ENCODE results near the gene MAB21L4.

DNA sequence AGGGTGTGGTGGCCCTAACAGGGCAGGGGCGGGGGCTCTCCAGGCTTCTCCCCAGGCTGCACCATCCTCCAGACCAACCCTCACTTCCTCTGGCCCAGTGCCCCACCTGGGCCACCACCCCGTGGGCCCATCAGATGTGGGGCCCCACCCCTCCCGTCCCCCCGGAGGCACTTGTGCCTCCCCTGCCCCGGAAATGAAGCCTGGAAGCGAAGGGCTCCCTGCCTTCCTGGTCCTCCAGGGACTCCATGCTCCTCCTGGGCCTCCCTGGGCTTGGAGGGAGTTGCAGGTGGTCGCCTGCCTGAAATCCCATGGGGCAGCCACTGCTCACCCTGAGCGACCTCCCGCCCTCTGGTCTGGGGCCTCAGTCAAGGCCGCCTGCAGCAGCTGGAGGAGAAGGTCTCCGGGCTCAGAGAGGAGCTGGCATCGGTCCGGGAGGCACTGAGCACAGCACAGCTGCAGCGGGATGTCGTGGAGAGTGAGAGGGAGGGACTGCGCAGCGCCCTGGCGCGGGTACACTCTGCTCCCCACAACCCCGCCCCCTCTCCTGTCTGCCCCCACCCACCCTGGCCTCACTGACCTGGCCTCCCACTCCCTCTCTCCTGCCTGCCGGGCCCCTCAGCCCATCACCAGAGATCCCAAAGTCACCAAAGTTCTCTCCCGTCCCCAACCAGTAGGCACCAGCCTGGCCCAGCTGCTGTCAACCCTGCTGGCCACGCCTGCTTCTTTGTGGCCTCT is 38.2 kb upstream of the MAB21L4 start:
- no peak for TF ChIP-seq MYC (IDR thresholded peaks at IDR 0.05; ENCODE audit: borderline replicate concordance, low read length)
- no peak for TF ChIP-seq CEBPB (IDR thresholded peaks at IDR 0.05)
- TF ChIP-seq, protein P1, sequence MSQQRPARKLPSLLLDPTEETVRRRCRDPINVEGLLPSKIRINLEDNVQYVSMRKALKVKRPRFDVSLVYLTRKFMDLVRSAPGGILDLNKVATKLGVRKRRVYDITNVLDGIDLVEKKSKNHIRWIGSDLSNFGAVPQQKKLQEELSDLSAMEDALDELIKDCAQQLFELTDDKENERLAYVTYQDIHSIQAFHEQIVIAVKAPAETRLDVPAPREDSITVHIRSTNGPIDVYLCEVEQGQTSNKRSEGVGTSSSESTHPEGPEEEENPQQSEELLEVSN (IDR thresholded peaks at IDR 0.05; ENCODE audit: borderline replicate concordance, low read depth), result no peak
- TF ChIP-seq, protein P2, sequence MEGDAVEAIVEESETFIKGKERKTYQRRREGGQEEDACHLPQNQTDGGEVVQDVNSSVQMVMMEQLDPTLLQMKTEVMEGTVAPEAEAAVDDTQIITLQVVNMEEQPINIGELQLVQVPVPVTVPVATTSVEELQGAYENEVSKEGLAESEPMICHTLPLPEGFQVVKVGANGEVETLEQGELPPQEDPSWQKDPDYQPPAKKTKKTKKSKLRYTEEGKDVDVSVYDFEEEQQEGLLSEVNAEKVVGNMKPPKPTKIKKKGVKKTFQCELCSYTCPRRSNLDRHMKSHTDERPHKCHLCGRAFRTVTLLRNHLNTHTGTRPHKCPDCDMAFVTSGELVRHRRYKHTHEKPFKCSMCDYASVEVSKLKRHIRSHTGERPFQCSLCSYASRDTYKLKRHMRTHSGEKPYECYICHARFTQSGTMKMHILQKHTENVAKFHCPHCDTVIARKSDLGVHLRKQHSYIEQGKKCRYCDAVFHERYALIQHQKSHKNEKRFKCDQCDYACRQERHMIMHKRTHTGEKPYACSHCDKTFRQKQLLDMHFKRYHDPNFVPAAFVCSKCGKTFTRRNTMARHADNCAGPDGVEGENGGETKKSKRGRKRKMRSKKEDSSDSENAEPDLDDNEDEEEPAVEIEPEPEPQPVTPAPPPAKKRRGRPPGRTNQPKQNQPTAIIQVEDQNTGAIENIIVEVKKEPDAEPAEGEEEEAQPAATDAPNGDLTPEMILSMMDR (IDR thresholded peaks at IDR 0.05), result no peak
- TF ChIP-seq, protein P3, sequence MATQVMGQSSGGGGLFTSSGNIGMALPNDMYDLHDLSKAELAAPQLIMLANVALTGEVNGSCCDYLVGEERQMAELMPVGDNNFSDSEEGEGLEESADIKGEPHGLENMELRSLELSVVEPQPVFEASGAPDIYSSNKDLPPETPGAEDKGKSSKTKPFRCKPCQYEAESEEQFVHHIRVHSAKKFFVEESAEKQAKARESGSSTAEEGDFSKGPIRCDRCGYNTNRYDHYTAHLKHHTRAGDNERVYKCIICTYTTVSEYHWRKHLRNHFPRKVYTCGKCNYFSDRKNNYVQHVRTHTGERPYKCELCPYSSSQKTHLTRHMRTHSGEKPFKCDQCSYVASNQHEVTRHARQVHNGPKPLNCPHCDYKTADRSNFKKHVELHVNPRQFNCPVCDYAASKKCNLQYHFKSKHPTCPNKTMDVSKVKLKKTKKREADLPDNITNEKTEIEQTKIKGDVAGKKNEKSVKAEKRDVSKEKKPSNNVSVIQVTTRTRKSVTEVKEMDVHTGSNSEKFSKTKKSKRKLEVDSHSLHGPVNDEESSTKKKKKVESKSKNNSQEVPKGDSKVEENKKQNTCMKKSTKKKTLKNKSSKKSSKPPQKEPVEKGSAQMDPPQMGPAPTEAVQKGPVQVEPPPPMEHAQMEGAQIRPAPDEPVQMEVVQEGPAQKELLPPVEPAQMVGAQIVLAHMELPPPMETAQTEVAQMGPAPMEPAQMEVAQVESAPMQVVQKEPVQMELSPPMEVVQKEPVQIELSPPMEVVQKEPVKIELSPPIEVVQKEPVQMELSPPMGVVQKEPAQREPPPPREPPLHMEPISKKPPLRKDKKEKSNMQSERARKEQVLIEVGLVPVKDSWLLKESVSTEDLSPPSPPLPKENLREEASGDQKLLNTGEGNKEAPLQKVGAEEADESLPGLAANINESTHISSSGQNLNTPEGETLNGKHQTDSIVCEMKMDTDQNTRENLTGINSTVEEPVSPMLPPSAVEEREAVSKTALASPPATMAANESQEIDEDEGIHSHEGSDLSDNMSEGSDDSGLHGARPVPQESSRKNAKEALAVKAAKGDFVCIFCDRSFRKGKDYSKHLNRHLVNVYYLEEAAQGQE (IDR thresholded peaks at IDR 0.05), result no peak
- TF ChIP-seq FOXS1 (CRISPR knock-in tag; IDR thresholded peaks at IDR 0.05), result no peak
- TF ChIP-seq CHD2 (IDR thresholded peaks at IDR 0.05; ENCODE audit: low read length, partially characterized antibody), result no peak
- no peak for TF ChIP-seq POLR2A (IDR thresholded peaks at IDR 0.05; ENCODE audit: low read length)
- TF ChIP-seq ZFP36 (IDR thresholded peaks at IDR 0.05; ENCODE audit: borderline replicate concordance, partially characterized antibody), result no peak
- no peak for TF ChIP-seq KDM1A (IDR thresholded peaks at IDR 0.05; ENCODE audit: low read depth)
- TF ChIP-seq, protein P4, sequence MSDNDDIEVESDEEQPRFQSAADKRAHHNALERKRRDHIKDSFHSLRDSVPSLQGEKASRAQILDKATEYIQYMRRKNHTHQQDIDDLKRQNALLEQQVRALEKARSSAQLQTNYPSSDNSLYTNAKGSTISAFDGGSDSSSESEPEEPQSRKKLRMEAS (IDR thresholded peaks at IDR 0.05), result no peak
- no peak for TF ChIP-seq SMC3 (IDR thresholded peaks at IDR 0.05)
- TF ChIP-seq, protein P5, sequence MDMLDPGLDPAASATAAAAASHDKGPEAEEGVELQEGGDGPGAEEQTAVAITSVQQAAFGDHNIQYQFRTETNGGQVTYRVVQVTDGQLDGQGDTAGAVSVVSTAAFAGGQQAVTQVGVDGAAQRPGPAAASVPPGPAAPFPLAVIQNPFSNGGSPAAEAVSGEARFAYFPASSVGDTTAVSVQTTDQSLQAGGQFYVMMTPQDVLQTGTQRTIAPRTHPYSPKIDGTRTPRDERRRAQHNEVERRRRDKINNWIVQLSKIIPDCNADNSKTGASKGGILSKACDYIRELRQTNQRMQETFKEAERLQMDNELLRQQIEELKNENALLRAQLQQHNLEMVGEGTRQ (IDR thresholded peaks at IDR 0.05), result no peak
- TF ChIP-seq, protein P6, sequence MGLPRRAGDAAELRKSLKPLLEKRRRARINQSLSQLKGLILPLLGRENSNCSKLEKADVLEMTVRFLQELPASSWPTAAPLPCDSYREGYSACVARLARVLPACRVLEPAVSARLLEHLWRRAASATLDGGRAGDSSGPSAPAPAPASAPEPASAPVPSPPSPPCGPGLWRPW (IDR thresholded peaks at IDR 0.05), result no peak

Measured in A549 (cell line).